ENCODE results near the gene FAR1.

GRCh38 chr11:13672576-13673210 is 4.2 kb downstream of the FAR1 start:
- TF ChIP-seq POLR2A (IDR thresholded peaks at IDR 0.05; ENCODE audit: low read depth, low read length) (no peak), POLR2AphosphoS5 (IDR thresholded peaks at IDR 0.05; ENCODE audit: low read depth, low read length) (no peak), TAF1 (IDR thresholded peaks at IDR 0.05; ENCODE audit: borderline replicate concordance, low read depth, low read length) (no peak)
